Uterine smooth muscle cell (primary cell): ENCODE data around the gene NEK3. TPM values are rescaled to one million over a fixed set of nuclear protein-coding genes. Genes with fewer than 3 reads are reported as not detected.

Source experiments
- total RNA-seq: library from RNA; depleted of rRNA; stranded (reverse); fragments of >200 nt; gene quantifications from 2 replicates; pipeline ENCODE4 v1.2.3, GENCODE V29; 2014

The NEK3 gene
- total RNA-seq = 9.2 and 16.8 TPM in 2 replicates

GRCh38 chr13:52159159-52159982, at the start of gene NEK3:
Gene NEK3, minus strand, starts transcription at chr13:52159597. Its CDS starts 3,406 bp downstream, at chr13:52156191.

DNA sequence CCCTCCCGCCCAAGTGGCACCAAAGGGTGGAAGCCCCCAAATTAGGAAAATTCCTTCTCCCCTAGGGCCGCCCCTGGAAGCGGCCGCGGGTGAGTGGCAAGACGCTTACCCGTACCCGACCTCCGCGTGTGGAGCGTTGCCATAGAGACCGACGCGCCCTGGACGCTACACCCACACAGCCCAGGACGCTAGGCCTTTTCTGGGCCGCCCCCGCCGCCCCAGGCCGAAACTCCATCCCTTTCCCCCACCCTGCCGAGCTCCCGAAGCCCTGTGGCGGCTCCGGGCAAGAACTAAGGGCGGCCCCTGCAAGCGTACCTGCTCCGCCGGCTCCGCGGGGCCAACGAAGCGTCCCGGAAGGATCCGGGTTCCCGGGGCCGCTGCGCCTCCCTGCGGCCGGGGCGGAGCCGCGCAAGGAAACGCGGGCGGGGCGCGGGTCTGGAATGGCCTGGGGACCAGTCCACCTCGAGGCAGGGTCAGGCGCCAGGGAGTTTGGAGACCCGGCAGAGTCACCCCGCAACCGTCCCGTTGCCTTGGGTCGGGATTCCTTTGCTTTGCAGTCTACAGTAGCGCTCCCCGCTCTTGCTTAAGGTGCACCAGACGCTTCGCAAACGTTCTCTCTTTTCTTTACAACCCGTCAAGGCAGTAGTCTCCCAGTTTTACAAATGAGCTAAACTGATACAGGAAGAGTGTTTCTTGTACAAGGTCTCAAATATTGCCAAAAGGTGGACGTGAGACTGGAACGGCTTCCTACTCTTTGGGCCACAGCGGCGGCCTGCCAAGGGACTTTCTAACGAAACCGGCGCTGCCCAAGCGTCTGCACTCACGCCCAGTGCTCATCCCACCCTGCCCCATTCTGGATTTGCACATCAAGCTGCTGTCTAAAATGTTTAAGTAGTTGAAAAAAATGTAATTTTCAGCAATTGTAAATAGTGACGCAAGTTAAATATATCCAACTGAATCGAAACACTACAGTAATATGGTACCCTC, 30.4 kb downstream of the NEK3 start, which contains the start of gene NEK5:
Gene NEK5 (minus strand): TSS at position 360 of the 987 bp plus-strand sequence. CDS start 1,591 bp downstream, outside the sequence.

Other genes starting within 250 kb of the NEK3 start
- 2.3 and 4.1 TPM in 2 replicates for gene ATP7B, start 148.1 kb downstream of the NEK3 start, total RNA-seq
- 32.5 and 37.7 TPM in 2 replicates for gene ALG11, start 147.2 kb downstream of the NEK3 start, total RNA-seq
- gene UTP14C, start 134.9 kb downstream of the NEK3 start, total RNA-seq = 14.8 and 20.6 TPM in 2 replicates
- 0.11 and 0.12 TPM in 2 replicates for gene NEK5, start 30.5 kb downstream of the NEK3 start, total RNA-seq
- 8.4 and 14.1 TPM in 2 replicates for gene THSD1, start 246.6 kb upstream of the NEK3 start, total RNA-seq